ENCODE measurements around the gene CLDN10.

Gene CLDN10

GRCh38 chr13:95530178-95530577, 22.3 kb upstream of the CLDN10 start:
- Histone ChIP-seq H4K91ac (ENCODE audit: low read depth, low read length) (no peak overlapping the region), H4K12ac (ENCODE audit: low read depth, low read length) (no peak overlapping the region), H3K9ac (ENCODE audit: low read length) (no peak overlapping the region), H3K4me3 (ENCODE audit: low read depth, low read length) (no peak overlapping the region), H3K4ac (ENCODE audit: low read depth, low read length) (no peak overlapping the region), H3K27me3 (ENCODE audit: insufficient read depth, low read length) (no peaks in the 10 kb centered on the region), H2BK12ac (ENCODE audit: low read length) (no peak overlapping the region), H3K27ac (ENCODE audit: low read depth, low read length) (no peak overlapping the region), H3K36me3 (ENCODE audit: control insufficient read depth in 1 of 2, insufficient read depth in 2 of 2, low read length in 2 of 2) (no peaks in the 10 kb centered on the region), H3K23ac (ENCODE audit: low read length) (peak overlapping the region; percentile 61), H3K9me3 (ENCODE audit: insufficient read depth, low read depth, low read length) (no peaks in the 10 kb centered on the region), H3K4me2 (ENCODE audit: low read length) (no peak overlapping the region), H2AFZ (ENCODE audit: insufficient read depth, low read length, poor library complexity) (no peak overlapping the region), H3K4me1 (ENCODE audit: control insufficient read depth in 1 of 2, insufficient read depth in 2 of 2, low read length in 2 of 2) (peaks cover 2 to 3% of the 10 kb centered on the region in 2 experiments), H4K8ac (ENCODE audit: low read depth, low read length) (no peak overlapping the region), H3K18ac (ENCODE audit: low read length) (no peak overlapping the region), H2BK5ac (ENCODE audit: low read depth, low read length, poor library complexity) (no peak overlapping the region), H3K79me2 (ENCODE audit: control insufficient read depth, insufficient read depth, low read length, poor library complexity) (no peaks in the 10 kb centered on the region), H3K79me1 (ENCODE audit: low read length) (no peaks in the 10 kb centered on the region), H2AK5ac (ENCODE audit: low read length) (no peak overlapping the region), H3K14ac (ENCODE audit: low read length) (no peak overlapping the region), H2BK120ac (ENCODE audit: insufficient read depth, low read length, poor library complexity) (no peak overlapping the region)
- no peak for DNase-seq
- WGBS (ENCODE audit: extremely low coverage, insufficient coverage, insufficient read length): no CpG with 5 or more reads among the region's 5 CpGs

GRCh38 chr13:95533545-95534160, 18.9 kb upstream of the CLDN10 start:
- Histone ChIP-seq H3K27ac (ENCODE audit: low read depth, low read length) (no peak overlapping the region), H3K23ac (ENCODE audit: low read length) (no peak overlapping the region), H3K14ac (ENCODE audit: low read length) (no peak overlapping the region), H3K79me2 (ENCODE audit: control insufficient read depth, insufficient read depth, low read length, poor library complexity) (no peaks in the 10 kb centered on the region), H3K9ac (ENCODE audit: low read length) (no peak overlapping the region), H3K4me1 (ENCODE audit: control insufficient read depth in 1 of 2, insufficient read depth in 2 of 2, low read length in 2 of 2) (peaks cover 2 to 3% of the 10 kb centered on the region in 2 experiments), H2BK12ac (ENCODE audit: low read length) (peak overlapping the region; percentile 9), H2AFZ (ENCODE audit: insufficient read depth, low read length, poor library complexity) (peak overlapping the region; percentile 4), H4K12ac (ENCODE audit: low read depth, low read length) (no peak overlapping the region), H4K8ac (ENCODE audit: low read depth, low read length) (no peak overlapping the region), H3K4me2 (ENCODE audit: low read length) (no peak overlapping the region), H3K18ac (ENCODE audit: low read length) (no peak overlapping the region), H2BK5ac (ENCODE audit: low read depth, low read length, poor library complexity) (no peak overlapping the region), H3K9me3 (ENCODE audit: insufficient read depth, low read depth, low read length) (no peaks in the 10 kb centered on the region), H3K4ac (ENCODE audit: low read depth, low read length) (no peak overlapping the region), H4K91ac (ENCODE audit: low read depth, low read length) (no peak overlapping the region), H2AK5ac (ENCODE audit: low read length) (no peak overlapping the region), H3K27me3 (ENCODE audit: insufficient read depth, low read length) (no peaks in the 10 kb centered on the region), H3K36me3 (ENCODE audit: control insufficient read depth in 1 of 2, insufficient read depth in 2 of 2, low read length in 2 of 2) (no peaks in the 10 kb centered on the region), H3K4me3 (ENCODE audit: low read depth, low read length) (no peak overlapping the region), H3K79me1 (ENCODE audit: low read length) (no peaks in the 10 kb centered on the region), H2BK120ac (ENCODE audit: insufficient read depth, low read length, poor library complexity) (no peak overlapping the region)
- no CpG with 5 or more reads among the region's 7 CpGs for WGBS (ENCODE audit: extremely low coverage, insufficient coverage, insufficient read length)
- DNase-seq: peak; percentile 52 to 74

GRCh38 chr13:95535243-95535642, 17.3 kb upstream of the CLDN10 start:
- Histone ChIP-seq H3K36me3 (ENCODE audit: control insufficient read depth in 1 of 2, insufficient read depth in 2 of 2, low read length in 2 of 2) (no peaks in the 10 kb centered on the region), H2AK5ac (ENCODE audit: low read length) (no peak overlapping the region), H3K9me3 (ENCODE audit: insufficient read depth, low read depth, low read length) (no peaks in the 10 kb centered on the region), H3K79me1 (ENCODE audit: low read length) (no peaks in the 10 kb centered on the region), H3K79me2 (ENCODE audit: control insufficient read depth, insufficient read depth, low read length, poor library complexity) (no peaks in the 10 kb centered on the region), H3K4me2 (ENCODE audit: low read length) (no peak overlapping the region), H4K8ac (ENCODE audit: low read depth, low read length) (no peak overlapping the region), H2BK120ac (ENCODE audit: insufficient read depth, low read length, poor library complexity) (no peak overlapping the region), H4K91ac (ENCODE audit: low read depth, low read length) (no peak overlapping the region), H2BK12ac (ENCODE audit: low read length) (no peak overlapping the region), H4K12ac (ENCODE audit: low read depth, low read length) (no peak overlapping the region), H3K14ac (ENCODE audit: low read length) (no peak overlapping the region), H3K23ac (ENCODE audit: low read length) (no peak overlapping the region), H2AFZ (ENCODE audit: insufficient read depth, low read length, poor library complexity) (no peak overlapping the region), H2BK5ac (ENCODE audit: low read depth, low read length, poor library complexity) (no peak overlapping the region), H3K4me1 (ENCODE audit: control insufficient read depth in 1 of 2, insufficient read depth in 2 of 2, low read length in 2 of 2) (peaks cover 2 to 3% of the 10 kb centered on the region in 2 experiments), H3K27me3 (ENCODE audit: insufficient read depth, low read length) (no peaks in the 10 kb centered on the region), H3K4me3 (ENCODE audit: low read depth, low read length) (no peak overlapping the region), H3K27ac (ENCODE audit: low read depth, low read length) (no peak overlapping the region), H3K4ac (ENCODE audit: low read depth, low read length) (no peak overlapping the region), H3K18ac (ENCODE audit: low read length) (no peak overlapping the region), H3K9ac (ENCODE audit: low read length) (no peak overlapping the region)
- DNase-seq: peak; percentile 9 to 20
- no CpG with 5 or more reads among the region's 3 CpGs for WGBS (ENCODE audit: extremely low coverage, insufficient coverage, insufficient read length)

GRCh38 chr13:95536632-95537241, 15.8 kb upstream of the CLDN10 start:
- Histone ChIP-seq H2BK12ac (ENCODE audit: low read length) (no peak overlapping the region), H3K9me3 (ENCODE audit: insufficient read depth, low read depth, low read length) (no peaks in the 10 kb centered on the region), H2AFZ (ENCODE audit: insufficient read depth, low read length, poor library complexity) (no peak overlapping the region), H2BK5ac (ENCODE audit: low read depth, low read length, poor library complexity) (no peak overlapping the region), H2AK5ac (ENCODE audit: low read length) (no peak overlapping the region), H4K91ac (ENCODE audit: low read depth, low read length) (no peak overlapping the region), H3K4me3 (ENCODE audit: low read depth, low read length) (no peak overlapping the region), H3K36me3 (ENCODE audit: control insufficient read depth in 1 of 2, insufficient read depth in 2 of 2, low read length in 2 of 2) (no peaks in the 10 kb centered on the region), H3K4me1 (ENCODE audit: control insufficient read depth in 1 of 2, insufficient read depth in 2 of 2, low read length in 2 of 2) (peaks cover 2 to 3% of the 10 kb centered on the region in 2 experiments), H3K79me1 (ENCODE audit: low read length) (no peaks in the 10 kb centered on the region), H3K14ac (ENCODE audit: low read length) (no peak overlapping the region), H3K27ac (ENCODE audit: low read depth, low read length) (no peak overlapping the region), H3K23ac (ENCODE audit: low read length) (no peak overlapping the region), H4K8ac (ENCODE audit: low read depth, low read length) (no peak overlapping the region), H3K18ac (ENCODE audit: low read length) (no peak overlapping the region), H2BK120ac (ENCODE audit: insufficient read depth, low read length, poor library complexity) (no peak overlapping the region), H3K9ac (ENCODE audit: low read length) (no peak overlapping the region), H4K12ac (ENCODE audit: low read depth, low read length) (no peak overlapping the region), H3K79me2 (ENCODE audit: control insufficient read depth, insufficient read depth, low read length, poor library complexity) (no peaks in the 10 kb centered on the region), H3K27me3 (ENCODE audit: insufficient read depth, low read length) (no peaks in the 10 kb centered on the region), H3K4me2 (ENCODE audit: low read length) (no peak overlapping the region), H3K4ac (ENCODE audit: low read depth, low read length) (no peak overlapping the region)
- WGBS (ENCODE audit: extremely low coverage, insufficient coverage, insufficient read length): no CpG with 5 or more reads among the region's 6 CpGs
- peak in 1 of 2 donors; percentile 72 for DNase-seq

All from trophoblast cell (in vitro differentiated cells and primary cell).